ENCODE results near the gene TXNRD3.

TXNRD3 gene

DNA sequence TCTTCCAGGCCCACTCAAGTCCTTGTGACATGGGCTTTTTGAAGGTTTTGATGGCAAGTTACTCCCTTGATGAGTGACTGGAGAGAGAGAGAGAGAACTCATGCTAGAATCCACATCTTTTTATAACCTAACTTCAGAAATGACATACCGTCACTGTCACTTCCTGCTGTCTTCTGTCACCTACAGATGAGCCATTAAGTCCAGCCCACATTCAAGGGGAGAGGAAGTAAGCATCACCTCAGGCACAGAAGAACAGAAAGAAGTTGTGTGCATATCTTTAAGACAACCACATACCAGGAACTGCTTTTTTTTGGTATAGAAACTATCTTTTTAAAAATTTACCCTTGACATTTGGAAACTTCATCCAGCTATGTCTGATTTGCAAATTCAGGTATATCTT is 16.6 kb upstream of the TXNRD3 start:
- peak; percentile 18 for DNase-seq

DNA sequence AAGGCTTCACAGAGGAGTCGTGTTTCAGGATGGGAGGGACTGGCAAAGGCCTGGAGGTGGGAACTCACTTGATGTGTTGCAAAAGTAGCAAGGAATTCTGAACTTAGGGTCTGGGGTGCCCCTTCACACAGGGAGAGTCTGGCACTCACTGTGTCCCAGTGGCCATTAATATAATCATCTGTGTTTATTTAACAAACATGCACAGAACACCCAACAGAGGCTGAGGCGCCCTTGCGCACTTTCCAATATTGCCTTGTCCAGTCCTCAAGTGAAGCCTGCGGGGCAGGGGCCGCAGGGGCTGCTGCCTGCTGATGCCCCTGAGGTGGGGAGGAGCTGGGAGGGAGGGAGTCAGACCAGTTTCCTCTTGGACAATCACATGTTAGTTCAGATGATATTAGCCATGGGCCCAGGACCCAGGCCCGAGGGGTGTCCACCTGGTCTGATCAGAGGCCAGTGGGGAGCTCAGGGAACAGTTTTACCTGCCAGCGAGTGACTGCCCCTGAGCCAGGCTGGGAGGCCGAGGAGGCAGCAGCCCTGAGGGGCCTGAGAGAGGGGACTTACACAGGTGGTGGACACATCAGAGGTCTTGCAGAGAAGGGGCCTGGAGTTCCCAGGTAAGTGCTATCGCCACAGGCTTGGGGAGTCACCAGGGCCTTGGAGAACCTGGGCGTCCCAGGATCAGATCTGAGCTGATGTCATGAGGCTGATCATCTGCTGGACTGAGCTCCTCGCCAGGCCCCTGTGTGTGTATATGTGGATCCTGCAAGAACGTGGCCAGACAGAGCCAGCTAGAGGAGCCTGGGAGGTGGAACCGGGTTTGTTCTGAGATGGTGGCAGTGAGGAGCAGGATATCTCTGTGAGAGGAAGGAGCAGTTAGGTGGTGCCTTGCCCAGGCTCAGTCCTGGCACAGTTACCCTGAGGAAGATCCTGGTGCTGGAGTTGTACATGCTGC is 13.8 kb upstream of the TXNRD3 start:
- no peak for DNase-seq

DNA sequence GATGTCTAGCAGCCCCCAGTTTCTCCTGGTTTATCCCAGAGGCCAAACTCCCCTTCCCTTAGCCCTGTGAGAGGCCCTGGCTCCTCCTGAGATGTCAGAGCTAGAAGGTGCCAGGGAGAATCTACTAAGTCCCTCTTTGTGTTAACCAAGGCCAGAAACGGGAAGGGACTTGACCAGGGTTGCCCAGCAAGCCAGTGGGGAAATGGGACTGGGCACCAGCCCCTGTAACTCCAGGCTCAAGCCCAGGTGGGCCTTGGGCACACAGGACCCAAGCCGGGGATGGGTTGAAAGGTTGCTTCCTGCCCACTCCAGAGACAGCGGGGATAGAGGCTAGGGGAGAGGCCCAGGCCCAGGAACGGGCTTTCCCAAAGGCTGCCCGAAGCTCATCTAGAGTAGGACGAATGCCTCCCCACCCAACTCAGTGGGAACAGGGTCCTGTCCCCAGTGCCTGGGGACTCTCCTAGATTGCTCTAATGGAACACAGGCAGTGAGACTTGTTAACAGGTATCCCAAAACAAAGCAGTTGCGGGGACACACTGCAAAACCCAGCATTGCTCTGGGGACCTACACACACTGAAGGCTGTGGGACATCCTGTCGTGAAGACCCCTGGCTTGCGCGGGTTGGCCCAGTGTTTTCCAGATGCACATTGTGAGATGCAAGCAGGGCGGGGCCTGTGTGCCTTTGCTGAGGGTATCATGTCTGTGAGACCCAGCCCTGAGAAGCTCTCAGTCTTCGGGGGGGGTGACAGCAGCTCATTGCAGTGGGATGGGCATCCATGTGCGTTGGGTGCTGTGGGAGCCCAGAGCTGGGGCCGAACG is 12.9 kb upstream of the TXNRD3 start:
- DNase-seq, result no peak

- DNase-seq, result no peak
These were observed 12.0 kb upstream of the TXNRD3 start for GRCh38 chr3:126666658-126667528.

DNA sequence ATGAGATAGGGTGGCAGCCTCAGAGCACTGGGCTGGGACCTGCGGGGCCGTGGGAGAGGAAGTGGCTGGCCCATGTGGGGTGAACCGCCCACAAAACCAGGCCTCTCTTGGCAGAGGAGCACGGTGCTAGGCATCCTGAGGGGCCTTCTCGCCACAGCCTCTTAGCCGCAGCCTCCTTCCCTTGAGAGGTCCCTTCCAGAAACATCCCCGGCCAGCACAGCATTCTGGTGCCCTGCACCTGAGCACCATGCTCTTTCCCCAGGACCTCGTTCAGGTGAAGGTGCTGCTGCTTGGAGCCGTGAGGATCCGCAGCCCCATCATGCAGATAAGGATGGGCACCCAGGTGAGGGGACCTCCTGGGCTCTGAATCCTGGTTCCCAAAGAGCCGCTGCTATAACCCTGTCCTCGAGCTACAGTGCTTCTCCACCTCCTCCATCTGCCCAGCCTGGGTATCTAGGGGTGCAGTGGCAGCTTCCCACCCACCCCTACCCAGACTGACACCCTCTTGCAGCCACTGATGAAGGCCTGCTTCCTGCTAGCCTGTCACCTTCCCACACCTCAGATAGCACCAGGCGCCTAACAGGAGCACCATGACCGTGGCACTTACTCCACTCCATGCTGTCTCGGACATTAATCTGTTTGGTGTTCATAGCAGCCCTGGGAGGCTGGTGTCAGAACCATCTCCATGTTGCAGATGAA is 11.2 kb upstream of the TXNRD3 start:
- DNase-seq, result no peak

- DNase-seq, result no peak
These were observed 10.5 kb upstream of the TXNRD3 start for GRCh38 chr3:126665221-126665936.

DNA sequence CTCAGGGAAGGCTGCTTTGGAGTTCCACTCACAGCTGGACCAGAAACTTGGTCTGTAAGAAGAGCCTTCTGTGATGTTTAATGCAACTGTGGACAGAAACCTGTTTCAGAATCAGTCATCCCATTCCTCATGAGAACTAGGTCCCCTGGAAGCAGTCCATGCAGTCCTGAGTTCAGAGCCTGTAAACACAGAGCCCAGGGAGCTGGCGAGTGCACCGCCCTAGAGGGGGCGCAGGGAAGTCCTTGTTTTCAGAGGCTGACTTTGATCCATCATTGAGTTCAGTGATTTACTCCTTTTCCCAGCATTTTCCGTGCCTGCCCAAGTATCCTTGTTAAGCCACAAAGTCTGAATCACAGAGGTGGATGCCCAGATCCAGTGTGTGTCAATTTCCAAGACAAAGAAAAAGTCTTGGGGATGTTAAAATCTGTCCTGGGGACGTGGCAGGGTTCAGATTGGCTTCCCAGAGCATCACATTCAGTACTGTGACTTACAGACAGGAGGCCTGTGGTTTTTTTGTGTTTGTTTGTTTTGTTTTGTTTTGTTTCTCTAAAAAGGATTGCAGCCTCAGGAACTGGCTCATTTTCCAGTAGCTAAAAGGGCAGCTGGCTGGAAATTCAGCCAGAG is 9.8 kb upstream of the TXNRD3 start:
- no peak for DNase-seq

- DNase-seq, result no peak
These were observed 8.8 kb upstream of the TXNRD3 start for GRCh38 chr3:126663750-126664149.

GRCh38 chr3:126663257-126663656 is 8.3 kb upstream of the TXNRD3 start:
- no peak for DNase-seq

- DNase-seq, result no peak
These were observed 6.8 kb upstream of the TXNRD3 start for GRCh38 chr3:126661532-126662364.

GRCh38 chr3:126659915-126660886 is 5.3 kb upstream of the TXNRD3 start:
- no peak for DNase-seq

GRCh38 chr3:126658584-126658983 is 3.7 kb upstream of the TXNRD3 start:
- no peak for DNase-seq

GRCh38 chr3:126657901-126658300 is 3.0 kb upstream of the TXNRD3 start:
- no peak for DNase-seq

GRCh38 chr3:126656371-126657134 is 1.6 kb upstream of the TXNRD3 start:
- DNase-seq, result no peak

DNA sequence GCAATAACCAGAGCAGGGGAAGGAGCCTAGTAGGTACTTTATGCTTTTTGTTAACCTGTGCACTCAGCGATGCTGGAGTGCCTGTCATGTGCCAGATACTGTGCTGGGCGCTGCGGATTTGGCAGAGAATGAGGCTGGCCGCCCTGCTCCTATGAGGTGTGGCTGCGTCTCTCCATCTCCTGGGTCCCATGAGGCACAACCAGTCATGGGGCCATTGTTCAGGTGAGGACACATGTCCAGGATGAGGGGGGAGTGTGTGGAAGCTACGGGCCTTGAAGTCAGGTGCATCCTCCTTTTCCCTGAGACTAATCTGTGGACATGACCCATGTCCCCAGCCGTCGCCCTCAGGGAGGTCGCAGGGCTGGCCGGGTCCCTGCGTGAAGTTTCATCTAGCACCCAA is 963 bp upstream of the TXNRD3 start:
- no peak for DNase-seq

DNA sequence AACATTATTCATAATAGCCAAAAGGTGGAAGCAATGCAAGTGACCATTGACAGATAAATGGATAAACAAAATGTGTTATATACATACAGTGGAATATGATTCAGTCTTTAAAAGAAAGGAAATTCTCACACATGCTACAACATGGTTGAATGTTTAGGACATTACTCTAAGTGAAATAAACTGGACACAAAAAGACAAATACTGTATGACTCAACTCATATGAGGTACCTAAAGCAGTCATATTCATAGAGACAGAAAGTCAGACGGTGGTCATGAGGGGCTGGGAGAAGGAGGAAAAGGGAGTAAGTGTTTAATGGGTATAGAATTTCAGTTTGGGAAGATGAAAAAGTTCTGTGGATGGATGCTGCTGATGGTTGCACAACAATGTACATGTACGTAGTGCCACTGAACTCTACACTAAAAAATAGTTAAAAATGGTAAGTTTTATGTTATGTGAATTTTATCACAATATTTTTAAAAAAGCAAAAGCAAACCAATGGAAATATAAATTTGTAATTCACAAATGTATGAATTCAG is 5.3 kb downstream of the TXNRD3 start:
- DNase-seq, result no peak

DNA sequence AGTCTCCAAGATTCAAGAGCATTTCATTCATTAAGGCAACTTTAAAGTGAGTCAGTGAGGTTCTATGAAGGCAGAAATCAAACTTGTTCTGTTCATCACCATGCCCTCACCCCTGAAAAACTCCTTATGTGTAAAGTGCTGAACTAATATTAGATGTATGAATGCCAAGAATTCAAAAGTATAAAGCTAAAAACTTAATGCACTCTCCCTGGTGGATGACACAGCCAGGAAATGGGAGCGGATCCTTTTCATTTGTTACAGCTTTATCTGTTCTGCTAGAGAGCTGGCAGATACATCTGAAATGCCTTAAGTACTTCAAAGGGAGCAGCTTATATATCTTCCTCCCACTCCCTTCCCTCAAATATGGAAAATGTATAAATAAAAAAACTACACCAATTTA is 8.2 kb downstream of the TXNRD3 start:
- no peak for DNase-seq

DNA sequence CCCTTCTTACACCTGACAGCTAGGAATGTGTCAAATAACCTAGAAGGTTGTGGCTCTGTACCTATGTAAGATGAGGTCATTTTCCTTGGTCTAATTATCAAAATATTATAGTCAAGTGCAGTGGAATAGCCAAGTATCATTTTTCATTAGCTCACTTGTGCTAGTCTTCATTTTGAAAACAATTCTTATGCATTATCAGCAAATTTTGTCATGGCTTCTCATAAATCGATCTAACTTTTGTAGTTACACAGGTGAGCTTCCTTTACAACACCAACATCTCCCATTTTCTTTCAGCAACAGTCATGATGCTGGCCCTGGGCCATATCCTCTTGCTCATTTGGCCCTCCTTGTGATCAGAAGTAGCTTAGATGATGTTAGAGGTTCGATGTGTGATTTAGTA is 10.3 kb downstream of the TXNRD3 start:
- DNase-seq, result no peak

Measured in activated CD4-positive, alpha-beta T cell treated with anti-CD3 and anti-CD28 coated beads, Interleukin-10, Interleukin-2, amounts not matched to agents 100 ng/mL and 50 ng/mL, durations not matched to agents 16 hours and 8 hours (primary cell).